HG03097 (cell line): ENCODE results near the gene TNFSF10.
"Not testable (repeated sequence)": the region's sequence is repeated elsewhere in the genome, so short reads cannot be mapped to it uniquely, and the experiment has no call there.

Experiments
- ATAC-seq: cut with Tn5 transposase; IDR thresholded peaks from one replicate; pipeline ENCODE4 v1.9.1; 2021; ENCODE audit not compliant: unreplicated experiment, low FRiP score

TNFSF10 gene

GRCh38 chr3:172546105-172546504, 22.9 kb upstream of the TNFSF10 start:
- ATAC-seq: no peak

GRCh38 chr3:172544404-172544803, 21.2 kb upstream of the TNFSF10 start:
- ATAC-seq: no peak

GRCh38 chr3:172543884-172544283, 20.7 kb upstream of the TNFSF10 start:
- no peak for ATAC-seq

- ATAC-seq: no peak
Observed at GRCh38 chr3:172543419-172543818, 20.2 kb upstream of the TNFSF10 start.

- no peak for ATAC-seq
Observed at GRCh38 chr3:172542999-172543398, 19.8 kb upstream of the TNFSF10 start.

GRCh38 chr3:172541945-172542488, 18.8 kb upstream of the TNFSF10 start:
- no peak for ATAC-seq

- ATAC-seq: no peak
Observed at GRCh38 chr3:172540049-172540448, 16.8 kb upstream of the TNFSF10 start.

GRCh38 chr3:172539273-172539672, 16.0 kb upstream of the TNFSF10 start:
- ATAC-seq: no peak

GRCh38 chr3:172538368-172539151, 15.3 kb upstream of the TNFSF10 start:
- no peak for ATAC-seq

- ATAC-seq: no peak
Observed at GRCh38 chr3:172537507-172538158, 14.4 kb upstream of the TNFSF10 start.

GRCh38 chr3:172536993-172537419, 13.8 kb upstream of the TNFSF10 start:
- no peak for ATAC-seq

- ATAC-seq: no peak
Observed at GRCh38 chr3:172536505-172536904, 13.3 kb upstream of the TNFSF10 start.

GRCh38 chr3:172530566-172530965, 7.3 kb upstream of the TNFSF10 start:
- no peak for ATAC-seq

- ATAC-seq: no peak
Observed at GRCh38 chr3:172530101-172530561, 6.9 kb upstream of the TNFSF10 start.

- ATAC-seq: no peak
Observed at GRCh38 chr3:172528677-172529076, 5.4 kb upstream of the TNFSF10 start.

GRCh38 chr3:172527306-172527705, 4.1 kb upstream of the TNFSF10 start:
- ATAC-seq: no peak

GRCh38 chr3:172525116-172525613, 1.9 kb upstream of the TNFSF10 start:
- ATAC-seq: no peak

GRCh38 chr3:172524611-172525010, 1.4 kb upstream of the TNFSF10 start:
- no peak for ATAC-seq

- ATAC-seq: not testable (repeated sequence)
Observed at GRCh38 chr3:172521837-172522726, 1.1 kb downstream of the TNFSF10 start.

- ATAC-seq: peak; percentile 47
Observed at GRCh38 chr3:172520301-172520831, 2.9 kb downstream of the TNFSF10 start.
